H9 (cell line): Measurements from ENCODE around the gene CHD9. TPM values are rescaled to one million over a fixed set of nuclear protein-coding genes. Genes with fewer than 3 reads are reported as not detected.

Experiments used
- DNase-seq: peaks from one replicate; pipeline ENCODE4 v3.0.0-alpha.2; 2017
- H2AFZ ChIP-seq: one replicate; pipeline ENCODE4 v1.6.1; 2013; ENCODE audit warnings: mild to moderate bottlenecking, low read length, control low read depth, moderate library complexity
- H2AK5ac ChIP-seq: 2 replicates; pipeline ENCODE4 v1.6.1; 2013; ENCODE audit warnings: low read length, control low read depth, mixed read lengths; ENCODE audit not compliant: insufficient read length
- H2BK120ac ChIP-seq: one replicate; pipeline ENCODE4 v1.6.1; 2013; ENCODE audit warnings: low read depth, mild to moderate bottlenecking, low read length, control low read depth, inconsistent platforms; ENCODE audit not compliant: poor library complexity, severe bottlenecking
- H2BK12ac ChIP-seq: 2 replicates; pipeline ENCODE4 v1.6.1; 2013; ENCODE audit warnings: low read length, control low read depth, mixed read lengths, low read depth; ENCODE audit not compliant: insufficient read length
- H2BK15ac ChIP-seq: 2 replicates; pipeline ENCODE4 v1.6.1; 2013; ENCODE audit warnings: low read depth, low read length, control low read depth
- H2BK20ac ChIP-seq: one replicate; pipeline ENCODE4 v1.6.1; 2013; ENCODE audit warnings: low read depth, mild to moderate bottlenecking, low read length, control low read depth, inconsistent platforms; ENCODE audit not compliant: poor library complexity, severe bottlenecking
- H2BK5ac ChIP-seq: 2 replicates; pipeline ENCODE4 v1.6.1; 2013; ENCODE audit warnings: low read length, control low read depth, mixed read lengths; ENCODE audit not compliant: insufficient read length
- H3K14ac ChIP-seq: 2 replicates; pipeline ENCODE4 v1.6.1; 2013; ENCODE audit warnings: low read length, control low read depth; ENCODE audit not compliant: insufficient read depth
- H3K18ac ChIP-seq: 2 replicates; pipeline ENCODE4 v1.6.1; 2013; ENCODE audit warnings: low read depth, mild to moderate bottlenecking, mixed read lengths, low read length, control low read depth; ENCODE audit not compliant: insufficient read length
- H3K23ac ChIP-seq: 2 replicates; pipeline ENCODE4 v1.6.1; 2013; ENCODE audit warnings: low read length, control low read depth, mixed read lengths, low read depth; ENCODE audit not compliant: insufficient read length
- H3K23me2 ChIP-seq: 2 replicates; pipeline ENCODE4 v1.6.1; 2013; ENCODE audit warnings: low read depth, mild to moderate bottlenecking, mixed read lengths, low read length, control low read depth; ENCODE audit not compliant: insufficient read length, poor library complexity, severe bottlenecking
- H3K27ac ChIP-seq: 2 replicates; pipeline ENCODE4 v1.5.1; 2013; ENCODE audit warnings: low read length, control low read depth, mixed read lengths, low read depth; ENCODE audit not compliant: insufficient read length
- H3K27me3 ChIP-seq: 2 replicates; pipeline ENCODE4 v1.6.1; 2013; ENCODE audit warnings: low read length, control low read depth, inconsistent platforms; ENCODE audit not compliant: insufficient read depth
- H3K4ac ChIP-seq: 2 replicates; pipeline ENCODE4 v1.6.1; 2013; ENCODE audit warnings: low read depth, mild to moderate bottlenecking, control low read depth, inconsistent platforms, low read length, moderate library complexity
- H3K4me1 ChIP-seq: 2 replicates; pipeline ENCODE4 v1.6.1; 2013; ENCODE audit warnings: low read length, control low read depth, inconsistent platforms; ENCODE audit not compliant: insufficient read depth
- H3K4me2 ChIP-seq: 2 replicates; pipeline ENCODE4 v1.6.1; 2013; ENCODE audit warnings: low read length, control low read depth, mixed read lengths; ENCODE audit not compliant: insufficient read length, insufficient read depth
- H3K56ac ChIP-seq: 2 replicates; pipeline ENCODE4 v1.6.1; 2013; ENCODE audit warnings: low read depth, mild to moderate bottlenecking, mixed read lengths, low read length, control low read depth; ENCODE audit not compliant: insufficient read length
- H3K79me1 ChIP-seq: 2 replicates; pipeline ENCODE4 v1.6.1; 2013; ENCODE audit warnings: low read depth, mild to moderate bottlenecking, moderate library complexity, low read length, control low read depth, inconsistent platforms; ENCODE audit not compliant: insufficient read depth, poor library complexity, severe bottlenecking
- H3K79me2 ChIP-seq: 2 replicates; pipeline ENCODE4 v1.6.1; 2013; ENCODE audit warnings: low read length, control low read depth, inconsistent platforms; ENCODE audit not compliant: insufficient read depth
- H3K9ac ChIP-seq: 2 replicates; pipeline ENCODE4 v1.6.1; 2013; ENCODE audit warnings: low read length, control low read depth, mixed read lengths; ENCODE audit not compliant: insufficient read length; ENCODE audit errors: extremely low read depth
- H3K9me3 ChIP-seq: one replicate; pipeline ENCODE4 v1.6.1; 2013; ENCODE audit warnings: low read depth, low read length, inconsistent platforms; ENCODE audit not compliant: control insufficient read depth
- H3T11ph ChIP-seq: one replicate; pipeline ENCODE4 v1.6.1; 2013; ENCODE audit warnings: mild to moderate bottlenecking, low read length, control low read depth, inconsistent platforms
- H4K20me1 ChIP-seq: one replicate; pipeline ENCODE4 v1.6.1; 2013; ENCODE audit not compliant: control insufficient read depth, insufficient read length, insufficient read depth
- H4K5ac ChIP-seq: 2 replicates; pipeline ENCODE4 v1.6.1; 2013; ENCODE audit warnings: low read depth, mild to moderate bottlenecking, mixed read lengths, low read length, control low read depth; ENCODE audit not compliant: insufficient read length
- H4K8ac ChIP-seq: replicated peaks from 2 replicates; pipeline ENCODE4 v1.6.1; 2013; ENCODE audit warnings: low read length, control low read depth, mixed read lengths, low read depth; ENCODE audit not compliant: insufficient read length
- H4K91ac ChIP-seq: 2 replicates; pipeline ENCODE4 v1.6.1; 2013; ENCODE audit warnings: low read depth, mild to moderate bottlenecking, moderate library complexity, mixed read lengths, low read length, control low read depth; ENCODE audit not compliant: insufficient read length
- H3K27ac Mint-ChIP-seq, 3 experiments: 2 replicates in 2 of 3; 3 replicates in 1 of 3; pipeline ENCODE4 v1.8.0; 2020 to 2021; ENCODE audit warnings: mixed read lengths in 3 of 3, mild to moderate bottlenecking in 1 of 3, moderate library complexity in 1 of 3
- H3K27me3 Mint-ChIP-seq: 2 replicates; pipeline ENCODE4 v1.8.0; 2021; ENCODE audit warnings: low read depth, mild to moderate bottlenecking, moderate library complexity, mixed read lengths
- H3K36me3 Mint-ChIP-seq, 3 experiments: 2 replicates in 2 of 3; 3 replicates in 1 of 3; pipeline ENCODE4 v1.8.0; 2020 to 2021; ENCODE audit warnings: low read depth in 3 of 3, mixed read lengths in 3 of 3; ENCODE audit not compliant: insufficient read depth in 1 of 3
- H3K4me1 Mint-ChIP-seq, 2 experiments: 2 replicates each; pipeline ENCODE4 v1.8.0; 2020; ENCODE audit warnings: mixed read lengths in 2 of 2
- H3K4me3 Mint-ChIP-seq, 2 experiments: 2 replicates in 1 of 2; 3 replicates in 1 of 2; pipeline ENCODE4 v1.8.0; 2020 to 2021; ENCODE audit warnings: mild to moderate bottlenecking in 2 of 2, mixed read lengths in 2 of 2, moderate library complexity in 1 of 2
- H3K9me3 Mint-ChIP-seq, 2 experiments: 2 replicates in 1 of 2; 3 replicates in 1 of 2; pipeline ENCODE4 v1.8.0; 2020; ENCODE audit warnings: mild to moderate bottlenecking in 2 of 2, mixed read lengths in 2 of 2, moderate library complexity in 1 of 2
- CTCF ChIP-seq: fragments of 200-600 bp; sonication (generic); conservative IDR thresholded peaks from 3 replicates; pipeline ENCODE4 v1.8.0; 2021; ENCODE audit warnings: antibody characterized with exemption, mild to moderate bottlenecking
- WGBS: extraction: QIAGEN DNeasy Blood & Tissue Kit; methylation state at CpG from one replicate; pipeline ENCODE4 v1.1.7; 2013; ENCODE audit warnings: missing lambda C conversion rate, low lambda C conversion rate, mixed read lengths; ENCODE audit not compliant: insufficient read length; ENCODE audit errors: extremely low coverage; 5-methylcytosine and 5-hydroxymethylcytosine counted together
- total RNA-seq: library from RNA; stranded (reverse); gene quantifications from 2 replicates; pipeline ENCODE4 v1.2.1, GENCODE V29; 2021

The CHD9 gene
- total RNA-seq, 1 experiment from 2014 or later, result 46.2 TPM

DNA sequence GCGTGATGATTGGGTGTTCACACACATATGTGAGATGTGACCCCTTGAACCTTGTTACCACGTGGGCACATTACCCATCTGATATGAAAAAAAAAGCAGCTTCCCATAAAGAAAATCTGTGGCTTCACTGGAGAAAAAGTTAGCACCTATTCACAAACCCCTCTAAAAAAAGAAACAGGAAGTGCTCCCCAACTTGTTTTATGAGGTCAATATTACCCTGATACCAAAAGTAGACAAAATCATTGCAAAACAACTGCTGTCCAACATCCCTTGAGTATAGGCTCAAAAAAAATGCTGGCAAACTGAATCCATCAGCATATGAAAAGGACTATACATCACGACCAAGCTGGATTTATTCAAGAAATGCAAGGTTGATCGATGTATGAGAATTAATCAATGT is 279.8 kb downstream of the CHD9 start:
- Histone ChIP-seq H3K4ac (no peak overlapping the region), H4K8ac (no peak overlapping the region), H3T11ph (no peak overlapping the region), H3K9me3 (no peaks in the 10 kb centered on the region), H2BK5ac (no peak overlapping the region), H4K5ac (no peak overlapping the region), H4K20me1 (no peaks in the 10 kb centered on the region), H3K56ac (no peak overlapping the region), H3K4me2 (no peak overlapping the region), H4K91ac (no peak overlapping the region), H3K23ac (no peak overlapping the region), H3K79me1 (no peaks in the 10 kb centered on the region), H3K23me2 (no peaks in the 10 kb centered on the region), H2BK12ac (no peak overlapping the region), H3K79me2 (no peaks in the 10 kb centered on the region), H2BK120ac (no peak overlapping the region), H3K27me3 (no peaks in the 10 kb centered on the region), H3K18ac (no peak overlapping the region), H3K9ac (no peak overlapping the region), H3K27ac (no peak overlapping the region), H2AFZ (no peak overlapping the region), H2AK5ac (no peak overlapping the region), H3K4me1 (no peaks in the 10 kb centered on the region), H2BK20ac (no peak overlapping the region), H3K14ac (no peak overlapping the region), H2BK15ac (no peak overlapping the region)
- Mint-ChIP-seq H3K36me3 (no peaks in the 10 kb centered on the region; a peak in 1 of 7 replicates), H3K4me1 (no peaks in the 10 kb centered on the region), H3K9me3 (peaks cover 4 to 5% of the 10 kb centered on the region in 2 experiments; a peak in 4 of 5 replicates), H3K27ac (no peak overlapping the region), H3K27me3 (no peaks in the 10 kb centered on the region), H3K4me3 (no peak overlapping the region)
- DNase-seq, result no peak
- WGBS, result no CpG with 5 or more reads among the region's 4 CpGs
- TF ChIP-seq CTCF, result no peak
